A549 (cell line): ENCODE results near the gene MAFG.

ENCODE experiments used
- CBX2 ChIP-seq: fragments of 200-600 bp; sonication (generic); IDR thresholded peaks from 2 replicates; pipeline ENCODE4 v1.6.1; 2016; ENCODE audit warnings: low read depth, mild to moderate bottlenecking, borderline replicate concordance
- POLR2A ChIP-seq: IDR thresholded peaks from 2 replicates; pipeline ENCODE4 v1.6.1; 2012; ENCODE audit warnings: mild to moderate bottlenecking, low read length
- RAD21 ChIP-seq, 2 experiments: fragments of >200 bp in 1 of 2; sonication (Bioruptor Twin) in 1 of 2; formaldehyde crosslinking in 1 of 2; IDR thresholded peaks in 1 of 2; conservative IDR thresholded peaks in 1 of 2; 2 replicates in 1 of 2; 3 replicates in 1 of 2; pipeline ENCODE4 v1.6.1; 2012 to 2018; ENCODE audit warnings: inconsistent platforms in 1 of 2
- TFCP2L1 ChIP-seq: fragments of 250-450 bp; sonication (Bioruptor Pico); IDR thresholded peaks from 2 replicates; pipeline ENCODE4 v1.5.0; 2021; ENCODE audit warnings: mild to moderate bottlenecking
- TF ChIP-seq, protein P1 (sequence below): fragments of >200 bp; sonication (Bioruptor Twin); formaldehyde crosslinking; IDR thresholded peaks from 3 replicates; pipeline ENCODE4 v1.5.1; 2016
- TF ChIP-seq, protein P2 (sequence below): fragments of 200-600 bp; sonication (generic); IDR thresholded peaks from 2 replicates; pipeline ENCODE4 v1.6.1; 2016; ENCODE audit warnings: antibody characterized with exemption, mild to moderate bottlenecking, moderate library complexity
- TF ChIP-seq, protein P3 (sequence below): IDR thresholded peaks from 2 replicates; pipeline ENCODE4 v1.6.1; 2012; ENCODE audit warnings: low read depth, borderline replicate concordance
- TF ChIP-seq, protein P4 (sequence below): fragments of 450-650 bp; IDR thresholded peaks from 2 replicates; pipeline ENCODE4 v1.6.1; 2014; ENCODE audit warnings: antibody characterized with exemption

DNA sequence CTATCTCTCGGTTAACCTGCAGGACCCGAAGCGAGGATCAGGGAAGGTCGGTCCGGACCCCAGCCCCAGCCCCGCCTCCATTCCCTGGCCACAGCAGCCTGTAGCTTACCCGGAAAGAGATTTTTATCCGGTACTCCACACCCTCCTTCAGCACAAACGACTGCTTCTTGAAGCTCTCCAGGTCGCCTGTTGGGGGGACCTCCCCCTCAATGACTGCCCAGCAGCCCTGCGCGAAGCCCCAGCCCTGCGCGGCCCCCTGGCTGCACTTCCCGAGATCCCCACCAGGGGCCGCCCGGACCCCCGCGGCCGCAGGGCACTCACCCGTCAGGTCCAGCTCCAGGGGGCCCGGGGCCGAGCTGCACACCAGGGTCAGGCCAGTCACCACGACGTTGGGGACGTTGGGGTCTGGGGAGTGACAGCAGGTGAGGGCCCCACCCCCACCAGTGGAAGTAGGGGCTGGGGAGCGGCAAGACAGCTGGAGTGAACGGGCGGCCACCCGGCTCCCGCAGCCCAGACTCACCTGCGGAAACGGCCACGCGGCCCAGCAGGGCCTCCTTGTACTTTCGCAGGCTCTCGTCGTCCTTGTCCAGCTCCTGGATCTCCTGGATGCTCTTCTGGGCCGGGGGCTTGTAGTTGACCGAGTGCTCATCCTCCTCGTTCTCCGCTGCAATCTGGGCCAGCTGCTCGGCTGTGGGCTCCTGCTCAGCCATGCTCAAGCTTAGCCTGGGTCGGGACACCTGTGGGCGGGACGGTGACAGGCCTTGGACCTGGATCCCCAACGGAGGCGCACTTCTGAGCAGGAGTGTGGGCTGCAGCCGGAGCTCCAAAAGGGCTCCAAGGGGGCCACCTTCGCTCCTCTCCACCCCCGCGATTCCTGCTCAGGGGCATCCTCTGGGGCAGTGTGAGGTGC, 58.1 kb downstream of the MAFG start:
- TF ChIP-seq, protein P1, sequence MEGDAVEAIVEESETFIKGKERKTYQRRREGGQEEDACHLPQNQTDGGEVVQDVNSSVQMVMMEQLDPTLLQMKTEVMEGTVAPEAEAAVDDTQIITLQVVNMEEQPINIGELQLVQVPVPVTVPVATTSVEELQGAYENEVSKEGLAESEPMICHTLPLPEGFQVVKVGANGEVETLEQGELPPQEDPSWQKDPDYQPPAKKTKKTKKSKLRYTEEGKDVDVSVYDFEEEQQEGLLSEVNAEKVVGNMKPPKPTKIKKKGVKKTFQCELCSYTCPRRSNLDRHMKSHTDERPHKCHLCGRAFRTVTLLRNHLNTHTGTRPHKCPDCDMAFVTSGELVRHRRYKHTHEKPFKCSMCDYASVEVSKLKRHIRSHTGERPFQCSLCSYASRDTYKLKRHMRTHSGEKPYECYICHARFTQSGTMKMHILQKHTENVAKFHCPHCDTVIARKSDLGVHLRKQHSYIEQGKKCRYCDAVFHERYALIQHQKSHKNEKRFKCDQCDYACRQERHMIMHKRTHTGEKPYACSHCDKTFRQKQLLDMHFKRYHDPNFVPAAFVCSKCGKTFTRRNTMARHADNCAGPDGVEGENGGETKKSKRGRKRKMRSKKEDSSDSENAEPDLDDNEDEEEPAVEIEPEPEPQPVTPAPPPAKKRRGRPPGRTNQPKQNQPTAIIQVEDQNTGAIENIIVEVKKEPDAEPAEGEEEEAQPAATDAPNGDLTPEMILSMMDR: peak; percentile 78
- TF ChIP-seq, protein P2, sequence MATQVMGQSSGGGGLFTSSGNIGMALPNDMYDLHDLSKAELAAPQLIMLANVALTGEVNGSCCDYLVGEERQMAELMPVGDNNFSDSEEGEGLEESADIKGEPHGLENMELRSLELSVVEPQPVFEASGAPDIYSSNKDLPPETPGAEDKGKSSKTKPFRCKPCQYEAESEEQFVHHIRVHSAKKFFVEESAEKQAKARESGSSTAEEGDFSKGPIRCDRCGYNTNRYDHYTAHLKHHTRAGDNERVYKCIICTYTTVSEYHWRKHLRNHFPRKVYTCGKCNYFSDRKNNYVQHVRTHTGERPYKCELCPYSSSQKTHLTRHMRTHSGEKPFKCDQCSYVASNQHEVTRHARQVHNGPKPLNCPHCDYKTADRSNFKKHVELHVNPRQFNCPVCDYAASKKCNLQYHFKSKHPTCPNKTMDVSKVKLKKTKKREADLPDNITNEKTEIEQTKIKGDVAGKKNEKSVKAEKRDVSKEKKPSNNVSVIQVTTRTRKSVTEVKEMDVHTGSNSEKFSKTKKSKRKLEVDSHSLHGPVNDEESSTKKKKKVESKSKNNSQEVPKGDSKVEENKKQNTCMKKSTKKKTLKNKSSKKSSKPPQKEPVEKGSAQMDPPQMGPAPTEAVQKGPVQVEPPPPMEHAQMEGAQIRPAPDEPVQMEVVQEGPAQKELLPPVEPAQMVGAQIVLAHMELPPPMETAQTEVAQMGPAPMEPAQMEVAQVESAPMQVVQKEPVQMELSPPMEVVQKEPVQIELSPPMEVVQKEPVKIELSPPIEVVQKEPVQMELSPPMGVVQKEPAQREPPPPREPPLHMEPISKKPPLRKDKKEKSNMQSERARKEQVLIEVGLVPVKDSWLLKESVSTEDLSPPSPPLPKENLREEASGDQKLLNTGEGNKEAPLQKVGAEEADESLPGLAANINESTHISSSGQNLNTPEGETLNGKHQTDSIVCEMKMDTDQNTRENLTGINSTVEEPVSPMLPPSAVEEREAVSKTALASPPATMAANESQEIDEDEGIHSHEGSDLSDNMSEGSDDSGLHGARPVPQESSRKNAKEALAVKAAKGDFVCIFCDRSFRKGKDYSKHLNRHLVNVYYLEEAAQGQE: no peak
- TF ChIP-seq, protein P3, sequence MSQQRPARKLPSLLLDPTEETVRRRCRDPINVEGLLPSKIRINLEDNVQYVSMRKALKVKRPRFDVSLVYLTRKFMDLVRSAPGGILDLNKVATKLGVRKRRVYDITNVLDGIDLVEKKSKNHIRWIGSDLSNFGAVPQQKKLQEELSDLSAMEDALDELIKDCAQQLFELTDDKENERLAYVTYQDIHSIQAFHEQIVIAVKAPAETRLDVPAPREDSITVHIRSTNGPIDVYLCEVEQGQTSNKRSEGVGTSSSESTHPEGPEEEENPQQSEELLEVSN: 0 out of 2 replicates have a peak, but pooled peaks have one; percentile 5
- TF ChIP-seq POLR2A (peak; percentile 25; the same call in 1 of the 2 replicates), TFCP2L1 (CRISPR knock-in tag) (0 out of 2 replicates have a peak, but pooled peaks have one; percentile 12), RAD21 (conservative IDR thresholded peaks at IDR 0.05 in 1 of 2, IDR thresholded peaks at IDR 0.05 in 1 of 2) (peak; percentile 42 to 59), CBX2 (no peak)
- TF ChIP-seq, protein P4, sequence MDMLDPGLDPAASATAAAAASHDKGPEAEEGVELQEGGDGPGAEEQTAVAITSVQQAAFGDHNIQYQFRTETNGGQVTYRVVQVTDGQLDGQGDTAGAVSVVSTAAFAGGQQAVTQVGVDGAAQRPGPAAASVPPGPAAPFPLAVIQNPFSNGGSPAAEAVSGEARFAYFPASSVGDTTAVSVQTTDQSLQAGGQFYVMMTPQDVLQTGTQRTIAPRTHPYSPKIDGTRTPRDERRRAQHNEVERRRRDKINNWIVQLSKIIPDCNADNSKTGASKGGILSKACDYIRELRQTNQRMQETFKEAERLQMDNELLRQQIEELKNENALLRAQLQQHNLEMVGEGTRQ: no peak
